OCI-LY3 (cell line): ENCODE results near the gene LENG8.

Experiments used
- H2AFZ ChIP-seq: fragments of 200-600, 300-600 bp; shearing (Covaris generic); 2 replicates; pipeline ENCODE4 v1.6.0; 2014; ENCODE audit warnings: antibody characterized with exemption, low read depth, low read length
- H3K27ac ChIP-seq: fragments of 200-600, 300-600 bp; sonication (generic); 2 replicates; pipeline ENCODE4 v1.5.1; 2014; ENCODE audit warnings: mild to moderate bottlenecking, low read length, moderate library complexity, mixed read lengths
- H3K27me3 ChIP-seq: fragments of 200-600, 300-600 bp; sonication (generic); 2 replicates; pipeline ENCODE4 v1.6.1; 2014; ENCODE audit warnings: low read depth, low read length, mixed read lengths
- H3K36me3 ChIP-seq: fragments of 200-600, 300-600 bp; sonication (generic); replicated peaks from 2 replicates; pipeline ENCODE3; 2014; ENCODE audit warnings: low read depth, low read length, mixed read lengths
- H3K4me1 ChIP-seq: fragments of 300-600, 200-600 bp; sonication (generic); 2 replicates; pipeline ENCODE4 v1.6.1; 2014; ENCODE audit warnings: low read length, mixed read lengths
- H3K4me2 ChIP-seq: fragments of 200-600, 300-600 bp; sonication (generic); 2 replicates; pipeline ENCODE4 v1.6.1; 2014; ENCODE audit warnings: low read length, mixed read lengths
- H3K4me3 ChIP-seq: fragments of 300-600, 200-600 bp; sonication (generic); 2 replicates; pipeline ENCODE4 v1.5.1; 2014; ENCODE audit warnings: antibody characterized with exemption, mild to moderate bottlenecking, low read length, moderate library complexity
- H3K79me2 ChIP-seq: fragments of 300-600, 200-600 bp; shearing (Covaris generic); 2 replicates; pipeline ENCODE4 v1.6.1; 2014; ENCODE audit warnings: mild to moderate bottlenecking, low read length, mixed read lengths
- H3K9ac ChIP-seq: fragments of 300-600, 200-600 bp; shearing (Covaris generic); 2 replicates; pipeline ENCODE4 v1.6.0; 2014; ENCODE audit warnings: mild to moderate bottlenecking, low read length, moderate library complexity
- H3K9me3 ChIP-seq: fragments of 200-600, 300-600 bp; shearing (Covaris generic); 2 replicates; pipeline ENCODE4 v1.6.1; 2014; ENCODE audit warnings: low read length, mixed read lengths; ENCODE audit not compliant: insufficient read depth
- H4K20me1 ChIP-seq: fragments of 200-600, 300-600 bp; sonication (generic); 2 replicates; pipeline ENCODE4 v1.6.1; 2016; ENCODE audit warnings: low read length, mixed read lengths; ENCODE audit not compliant: insufficient read depth
- EZH2phosphoT487 ChIP-seq: fragments of 200-600 bp; shearing (Covaris generic); IDR thresholded peaks from 2 replicates; pipeline ENCODE4 v1.6.1; 2018; ENCODE audit warnings: antibody characterized with exemption, mixed run types, low read depth
- TF ChIP-seq, protein P1 (sequence below): fragments of 200-600, 300-600 bp; sonication (generic); IDR thresholded peaks from 2 replicates; pipeline ENCODE4 v1.5.1; 2014; ENCODE audit warnings: antibody characterized with exemption, low read length, low read depth

The LENG8 gene

DNA sequence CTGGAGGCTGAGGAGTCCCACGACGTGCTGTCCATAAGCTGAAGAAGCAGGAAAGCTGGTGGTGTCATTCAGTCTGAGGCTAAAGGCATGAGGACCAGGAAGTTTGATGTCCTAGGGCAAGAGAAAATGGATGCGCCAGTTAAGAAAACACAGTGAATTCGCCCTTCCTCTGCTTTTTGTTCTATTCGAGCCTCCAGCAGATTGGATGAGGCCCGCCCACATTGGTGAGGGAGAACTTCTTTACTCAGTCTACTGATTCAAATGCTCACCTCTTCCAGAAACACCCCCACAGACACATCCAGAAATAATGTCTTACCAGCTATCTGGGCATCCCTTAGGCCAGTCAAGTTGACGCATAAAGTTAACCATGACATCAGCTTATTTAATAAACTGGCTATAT lies 41.2 kb upstream of the LENG8 start:
- Histone ChIP-seq H3K9ac (no peak overlapping the region), H2AFZ (no peak overlapping the region), H3K4me1 (no peaks in the 10 kb centered on the region), H3K79me2 (no peaks in the 10 kb centered on the region), H3K36me3 (no peaks in the 10 kb centered on the region), H4K20me1 (no peaks in the 10 kb centered on the region), H3K27ac (no peak overlapping the region), H3K4me2 (no peak overlapping the region), H3K27me3 (peaks cover 5% of the 10 kb centered on the region; the same call in 1 of the 2 replicates), H3K4me3 (no peak overlapping the region), H3K9me3 (0 out of 2 replicates have a peak, but pooled peaks cover 2% of the 10 kb centered on the region)
- TF ChIP-seq EZH2phosphoT487, result no peak
- TF ChIP-seq, protein P1, sequence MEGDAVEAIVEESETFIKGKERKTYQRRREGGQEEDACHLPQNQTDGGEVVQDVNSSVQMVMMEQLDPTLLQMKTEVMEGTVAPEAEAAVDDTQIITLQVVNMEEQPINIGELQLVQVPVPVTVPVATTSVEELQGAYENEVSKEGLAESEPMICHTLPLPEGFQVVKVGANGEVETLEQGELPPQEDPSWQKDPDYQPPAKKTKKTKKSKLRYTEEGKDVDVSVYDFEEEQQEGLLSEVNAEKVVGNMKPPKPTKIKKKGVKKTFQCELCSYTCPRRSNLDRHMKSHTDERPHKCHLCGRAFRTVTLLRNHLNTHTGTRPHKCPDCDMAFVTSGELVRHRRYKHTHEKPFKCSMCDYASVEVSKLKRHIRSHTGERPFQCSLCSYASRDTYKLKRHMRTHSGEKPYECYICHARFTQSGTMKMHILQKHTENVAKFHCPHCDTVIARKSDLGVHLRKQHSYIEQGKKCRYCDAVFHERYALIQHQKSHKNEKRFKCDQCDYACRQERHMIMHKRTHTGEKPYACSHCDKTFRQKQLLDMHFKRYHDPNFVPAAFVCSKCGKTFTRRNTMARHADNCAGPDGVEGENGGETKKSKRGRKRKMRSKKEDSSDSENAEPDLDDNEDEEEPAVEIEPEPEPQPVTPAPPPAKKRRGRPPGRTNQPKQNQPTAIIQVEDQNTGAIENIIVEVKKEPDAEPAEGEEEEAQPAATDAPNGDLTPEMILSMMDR, result no peak

DNA sequence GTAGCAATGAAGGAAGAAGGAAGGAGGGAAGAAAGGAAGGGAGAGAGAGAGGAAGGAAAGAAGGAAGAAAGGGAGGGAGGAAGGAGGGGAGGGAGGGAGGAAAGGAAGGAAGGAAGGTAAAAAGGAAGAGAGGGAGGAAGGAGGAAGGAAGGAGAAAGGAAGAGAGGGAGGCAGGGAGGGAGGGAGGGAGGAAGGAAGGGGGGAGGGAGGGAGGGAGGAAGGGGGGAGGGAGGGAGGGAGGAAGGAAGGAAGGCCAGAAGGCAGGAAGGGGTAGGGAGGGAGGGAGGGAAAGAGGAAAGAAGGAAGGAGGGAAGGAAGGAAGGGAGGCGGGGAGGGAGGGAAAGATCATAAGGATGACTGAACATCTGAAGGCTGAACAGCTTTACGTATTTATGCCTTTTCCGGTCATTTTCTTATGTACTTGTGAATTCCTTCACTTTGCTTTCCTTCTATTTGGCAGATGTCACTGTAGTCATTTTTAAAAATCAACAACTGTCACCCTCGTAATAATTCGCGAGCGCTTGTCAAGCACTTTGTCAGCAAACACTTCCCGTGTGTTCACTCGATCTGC lies 40.5 kb upstream of the LENG8 start:
- Histone ChIP-seq H3K9ac (no peak overlapping the region), H4K20me1 (no peaks in the 10 kb centered on the region), H3K27ac (no peak overlapping the region), H2AFZ (no peak overlapping the region), H3K4me1 (no peaks in the 10 kb centered on the region), H3K4me2 (no peak overlapping the region), H3K9me3 (0 out of 2 replicates have a peak, but pooled peaks cover 2% of the 10 kb centered on the region), H3K4me3 (no peak overlapping the region), H3K79me2 (no peaks in the 10 kb centered on the region), H3K27me3 (peaks cover 5% of the 10 kb centered on the region; the same call in 1 of the 2 replicates), H3K36me3 (no peaks in the 10 kb centered on the region)
- TF ChIP-seq EZH2phosphoT487, result no peak
- TF ChIP-seq, protein P1, result no peak

DNA sequence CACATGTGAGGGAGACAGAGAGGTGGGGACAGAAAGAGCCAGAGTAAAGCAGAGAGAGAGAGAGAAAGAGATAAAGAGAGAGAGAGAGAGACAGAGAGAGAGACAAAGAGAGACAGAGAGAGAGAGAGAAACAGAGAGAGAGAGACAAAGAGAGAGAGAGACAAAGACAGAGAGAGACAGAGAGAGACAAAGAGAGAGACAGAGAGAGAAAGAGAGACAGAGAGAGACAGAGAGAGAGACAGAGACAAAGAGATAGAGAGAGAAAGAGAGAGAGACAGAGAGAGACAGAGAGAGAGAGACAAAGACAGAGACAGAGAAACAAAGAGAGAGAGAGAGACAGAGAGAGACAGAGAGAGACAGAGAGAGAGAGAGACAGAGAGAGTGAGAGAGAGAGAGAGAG lies 38.0 kb upstream of the LENG8 start:
- Histone ChIP-seq H3K4me3 (no peak overlapping the region), H3K4me1 (no peaks in the 10 kb centered on the region), H3K9ac (no peak overlapping the region), H3K4me2 (no peak overlapping the region), H3K79me2 (no peaks in the 10 kb centered on the region), H4K20me1 (no peaks in the 10 kb centered on the region), H3K36me3 (no peaks in the 10 kb centered on the region), H3K27me3 (peaks cover 5% of the 10 kb centered on the region; the same call in 1 of the 2 replicates), H3K9me3 (0 out of 2 replicates have a peak, but pooled peaks cover 2% of the 10 kb centered on the region), H3K27ac (no peak overlapping the region), H2AFZ (no peak overlapping the region)
- TF ChIP-seq EZH2phosphoT487, result no peak
- TF ChIP-seq, protein P1, result no peak

DNA sequence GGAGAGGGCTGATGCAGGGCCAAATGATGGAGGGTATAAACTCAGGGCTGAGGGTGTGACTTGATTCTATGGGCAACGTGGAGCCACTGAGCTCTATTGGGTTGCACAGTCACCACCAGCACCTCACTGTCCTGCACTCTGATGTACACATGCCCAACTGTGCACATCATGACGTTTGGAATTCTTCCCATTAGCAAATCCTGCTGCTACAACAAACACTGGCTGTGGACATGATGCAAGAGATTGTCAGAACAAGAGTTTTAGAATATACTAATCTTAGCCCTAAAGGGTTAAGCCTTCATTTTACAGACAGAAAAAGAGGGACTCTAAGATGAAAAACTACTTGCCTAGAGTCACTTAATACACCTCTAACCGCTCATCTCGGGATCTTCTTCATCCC lies 36.1 kb upstream of the LENG8 start:
- peaks cover 5% of the 10 kb centered on the region; the same call in 1 of the 2 replicates for H3K27me3 ChIP-seq
- H3K9ac ChIP-seq, result no peak overlapping the region
- no peak for TF ChIP-seq EZH2phosphoT487
- TF ChIP-seq, protein P1, result no peak
- H3K4me2 ChIP-seq, result no peak overlapping the region
- no peak overlapping the region for H2AFZ ChIP-seq
- no peak overlapping the region for H3K27ac ChIP-seq
- no peak overlapping the region for H3K4me3 ChIP-seq
- H3K9me3 ChIP-seq, result 0 out of 2 replicates have a peak, but pooled peaks cover 2% of the 10 kb centered on the region
- H3K79me2 ChIP-seq, result no peaks in the 10 kb centered on the region
- no peaks in the 10 kb centered on the region for H3K36me3 ChIP-seq
- H4K20me1 ChIP-seq, result no peaks in the 10 kb centered on the region
- no peaks in the 10 kb centered on the region for H3K4me1 ChIP-seq
